ENCODE measurements around the gene DBF4B.

The DBF4B gene

GRCh38 chr17:44761932-44762810 lies 53.7 kb downstream of the DBF4B start:
- H3K4me3 ChIP-seq (replicated peaks; ENCODE audit: low read depth, low read length): no peak overlapping the region

GRCh38 chr17:44763170-44763569 lies 54.7 kb downstream of the DBF4B start:
- TF ChIP-seq CTCF (IDR thresholded peaks at IDR 0.05; ENCODE audit: low read length, missing control alignments): no peak
- no peak overlapping the region for H3K4me3 ChIP-seq (replicated peaks; ENCODE audit: low read depth, low read length)
- no peak for DNase-seq (ENCODE audit: low read depth)

More at GRCh38 chr17:44761932-44762810, 53.7 kb downstream of the DBF4B start:
- TF ChIP-seq CTCF (IDR thresholded peaks at IDR 0.05; ENCODE audit: low read length, missing control alignments): no peak
- DNase-seq (ENCODE audit: low read depth): no peak

- TF ChIP-seq CTCF (IDR thresholded peaks at IDR 0.05; ENCODE audit: low read length, missing control alignments): no peak
- DNase-seq (ENCODE audit: low read depth): no peak
- H3K4me3 ChIP-seq (replicated peaks; ENCODE audit: low read depth, low read length): no peak overlapping the region
Observed at GRCh38 chr17:44765965-44766364, 57.5 kb downstream of the DBF4B start.

- DNase-seq (ENCODE audit: low read depth): no peak
- no peak overlapping the region for H3K4me3 ChIP-seq (replicated peaks; ENCODE audit: low read depth, low read length)
- no peak for TF ChIP-seq CTCF (IDR thresholded peaks at IDR 0.05; ENCODE audit: low read length, missing control alignments)
Observed at GRCh38 chr17:44766409-44767038, 58.1 kb downstream of the DBF4B start.

- H3K4me3 ChIP-seq (replicated peaks; ENCODE audit: low read depth, low read length): no peak overlapping the region
- TF ChIP-seq CTCF (IDR thresholded peaks at IDR 0.05; ENCODE audit: low read length, missing control alignments): no peak
- no peak for DNase-seq (ENCODE audit: low read depth)
Observed at GRCh38 chr17:44767493-44767892, 59.0 kb downstream of the DBF4B start.

- no peak for DNase-seq (ENCODE audit: low read depth)
- no peak overlapping the region for H3K4me3 ChIP-seq (replicated peaks; ENCODE audit: low read depth, low read length)
- no peak for TF ChIP-seq CTCF (IDR thresholded peaks at IDR 0.05; ENCODE audit: low read length, missing control alignments)
Observed at GRCh38 chr17:44768505-44769142, 60.2 kb downstream of the DBF4B start.

Data from fibroblast of pulmonary artery (primary cell).